Ishikawa (cell line): Measurements from ENCODE around the gene FLAD1.

Experiments used
- CEBPB ChIP-seq: IDR thresholded peaks from 2 replicates; pipeline ENCODE4 v1.6.1; 2012
- CREB1 ChIP-seq: IDR thresholded peaks from 2 replicates; pipeline ENCODE4 v1.6.1; 2012; ENCODE audit warnings: low read depth
- EGR1 ChIP-seq: IDR thresholded peaks from 2 replicates; pipeline ENCODE4 v1.6.1; 2012
- EP300 ChIP-seq: IDR thresholded peaks from 2 replicates; pipeline ENCODE4 v1.6.1; 2012; ENCODE audit warnings: borderline replicate concordance
- FOXM1 ChIP-seq: IDR thresholded peaks from 2 replicates; pipeline ENCODE4 v1.6.1; 2012; ENCODE audit warnings: low read depth, borderline replicate concordance
- NFIC ChIP-seq: IDR thresholded peaks from 2 replicates; pipeline ENCODE4 v1.6.1; 2012
- RAD21 ChIP-seq: IDR thresholded peaks from 2 replicates; pipeline ENCODE4 v1.6.1; 2012; ENCODE audit warnings: low read depth
- REST ChIP-seq: IDR thresholded peaks from 2 replicates; pipeline ENCODE4 v1.6.1; 2012; ENCODE audit warnings: low read depth, mild to moderate bottlenecking
- TAF1 ChIP-seq: IDR thresholded peaks from 2 replicates; pipeline ENCODE4 v1.6.1; 2012; ENCODE audit warnings: low read depth, mild to moderate bottlenecking
- TCF12 ChIP-seq: IDR thresholded peaks from 2 replicates; pipeline ENCODE4 v1.6.1; 2012; ENCODE audit warnings: low read depth
- TEAD4 ChIP-seq: IDR thresholded peaks from 2 replicates; pipeline ENCODE4 v1.6.1; 2012
- YY1 ChIP-seq: IDR thresholded peaks from 2 replicates; pipeline ENCODE4 v1.6.1; 2012; ENCODE audit warnings: low read depth
- ZBTB7A ChIP-seq: IDR thresholded peaks from 2 replicates; pipeline ENCODE4 v1.6.1; 2012; ENCODE audit warnings: low read depth
- TF ChIP-seq, protein P1 (sequence below): IDR thresholded peaks from 2 replicates; pipeline ENCODE4 v1.6.1; 2012
- TF ChIP-seq, protein P2 (sequence below): IDR thresholded peaks from 2 replicates; pipeline ENCODE4 v1.6.1; 2012

Gene FLAD1

GRCh38 chr1:154998818-154999570, 15.8 kb downstream of the FLAD1 start:
- TF ChIP-seq RAD21, result peak; percentile 63
- TF ChIP-seq EGR1, result no peak

GRCh38 chr1:154999571-155000410, 16.6 kb downstream of the FLAD1 start:
- no peak for TF ChIP-seq TAF1
- TF ChIP-seq, protein P1, sequence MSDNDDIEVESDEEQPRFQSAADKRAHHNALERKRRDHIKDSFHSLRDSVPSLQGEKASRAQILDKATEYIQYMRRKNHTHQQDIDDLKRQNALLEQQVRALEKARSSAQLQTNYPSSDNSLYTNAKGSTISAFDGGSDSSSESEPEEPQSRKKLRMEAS, result peak; percentile 90
- TF ChIP-seq ZBTB7A, result no peak
- no peak for TF ChIP-seq CEBPB
- no peak for TF ChIP-seq YY1
- TF ChIP-seq EP300, result no peak
- no peak for TF ChIP-seq EGR1
- no peak for TF ChIP-seq CREB1
- TF ChIP-seq REST, result no peak
- no peak for TF ChIP-seq NFIC
- no peak for TF ChIP-seq TEAD4
- TF ChIP-seq FOXM1, result no peak
- TF ChIP-seq, protein P2, sequence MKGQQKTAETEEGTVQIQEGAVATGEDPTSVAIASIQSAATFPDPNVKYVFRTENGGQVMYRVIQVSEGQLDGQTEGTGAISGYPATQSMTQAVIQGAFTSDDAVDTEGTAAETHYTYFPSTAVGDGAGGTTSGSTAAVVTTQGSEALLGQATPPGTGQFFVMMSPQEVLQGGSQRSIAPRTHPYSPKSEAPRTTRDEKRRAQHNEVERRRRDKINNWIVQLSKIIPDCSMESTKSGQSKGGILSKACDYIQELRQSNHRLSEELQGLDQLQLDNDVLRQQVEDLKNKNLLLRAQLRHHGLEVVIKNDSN, result peak; percentile 13; the same call in 1 of the 2 replicates
- no peak for TF ChIP-seq RAD21
- no peak for TF ChIP-seq TCF12

DNA sequence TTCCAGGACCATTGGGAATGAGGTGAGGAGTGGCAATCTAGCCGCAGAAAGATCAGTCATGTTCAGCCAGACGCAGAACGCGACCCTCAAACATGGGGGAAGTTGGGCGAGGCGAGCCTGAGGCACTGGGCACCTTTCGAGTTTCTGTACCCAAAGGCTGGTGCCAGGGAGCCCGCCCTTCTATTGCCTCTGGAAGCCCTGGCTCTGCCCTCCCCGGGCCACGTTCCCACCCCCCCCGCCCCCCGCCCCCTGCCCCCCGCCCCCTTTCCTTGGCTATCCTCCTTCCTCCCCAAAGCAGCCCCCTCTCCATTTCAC, 17.2 kb downstream of the FLAD1 start:
- no peak for TF ChIP-seq TAF1
- no peak for TF ChIP-seq NFIC
- TF ChIP-seq, protein P1, result no peak
- no peak for TF ChIP-seq RAD21
- no peak for TF ChIP-seq CREB1
- no peak for TF ChIP-seq EP300
- TF ChIP-seq CEBPB, result no peak
- TF ChIP-seq EGR1, result no peak
- TF ChIP-seq YY1, result no peak
- TF ChIP-seq REST, result no peak
- no peak for TF ChIP-seq FOXM1
- TF ChIP-seq, protein P2, result no peak

GRCh38 chr1:155000726-155001424, 17.7 kb downstream of the FLAD1 start:
- peak; percentile 77 for TF ChIP-seq FOXM1
- TF ChIP-seq, protein P2, result 0 out of 2 replicates have a peak, but pooled peaks have one; percentile 29
- 0 out of 2 replicates have a peak, but pooled peaks have one; percentile 10 for TF ChIP-seq EGR1
- no peak; the same call in 1 of the 2 replicates for TF ChIP-seq REST
- TF ChIP-seq TAF1, result no peak; the same call in 1 of the 2 replicates
- TF ChIP-seq EP300, result peak; percentile 91
- TF ChIP-seq TEAD4, result peak; percentile 69
- 0 out of 2 replicates have a peak, but pooled peaks have one; percentile 9 for TF ChIP-seq CREB1
- no peak for TF ChIP-seq CEBPB
- peak; percentile 81 for TF ChIP-seq ZBTB7A
- TF ChIP-seq RAD21, result no peak
- TF ChIP-seq TCF12, result peak; percentile 96
- peak; percentile 83 for TF ChIP-seq NFIC
- TF ChIP-seq YY1, result peak; percentile 61
- TF ChIP-seq, protein P1, result peak; percentile 87
